Neutrophil (primary cell): Measurements from ENCODE around the gene MEF2B.

Experiments used
- H3K27ac ChIP-seq: fragments of 200-600 bp; sonication (generic); 2 replicates; pipeline ENCODE4 v1.5.1; 2016; ENCODE audit warnings: mild to moderate bottlenecking, moderate library complexity
- H3K27me3 ChIP-seq: fragments of 200-600 bp; sonication (generic); 2 replicates; pipeline ENCODE4 v1.6.0; 2016; ENCODE audit warnings: mild to moderate bottlenecking
- H3K36me3 ChIP-seq: fragments of 200-600 bp; sonication (generic); 2 replicates; pipeline ENCODE4 v1.5.1; 2017
- H3K4me1 ChIP-seq, 2 experiments: fragments of 200-600 bp in 1 of 2; sonication (generic) in 1 of 2; 1 replicate in 1 of 2; 2 replicates in 1 of 2; pipeline versions ENCODE4 v1.5.1 to v1.6.1; 2013 to 2016; ENCODE audit warnings: low read depth in 1 of 2, low read length in 1 of 2, mild to moderate bottlenecking in 1 of 2, moderate library complexity in 1 of 2; ENCODE audit not compliant: control insufficient read depth in 1 of 2, insufficient read depth in 1 of 2
- H3K4me3 ChIP-seq, 2 experiments: fragments of 200-600 bp in 1 of 2; sonication (generic) in 1 of 2; 1 replicate in 1 of 2; 2 replicates in 1 of 2; pipeline ENCODE4 v1.5.1; 2013 to 2016; ENCODE audit warnings: low read depth in 1 of 2, low read length in 1 of 2, mild to moderate bottlenecking in 1 of 2, moderate library complexity in 1 of 2
- H3K9me3 ChIP-seq: fragments of 200-600 bp; sonication (generic); 2 replicates; pipeline ENCODE4 v1.5.1; 2016
- TF ChIP-seq, protein P1 (sequence below): fragments of 200-600 bp; sonication (generic); IDR thresholded peaks from 2 replicates; pipeline ENCODE4 v1.5.1; 2016; ENCODE audit warnings: antibody characterized with exemption

Gene MEF2B

DNA sequence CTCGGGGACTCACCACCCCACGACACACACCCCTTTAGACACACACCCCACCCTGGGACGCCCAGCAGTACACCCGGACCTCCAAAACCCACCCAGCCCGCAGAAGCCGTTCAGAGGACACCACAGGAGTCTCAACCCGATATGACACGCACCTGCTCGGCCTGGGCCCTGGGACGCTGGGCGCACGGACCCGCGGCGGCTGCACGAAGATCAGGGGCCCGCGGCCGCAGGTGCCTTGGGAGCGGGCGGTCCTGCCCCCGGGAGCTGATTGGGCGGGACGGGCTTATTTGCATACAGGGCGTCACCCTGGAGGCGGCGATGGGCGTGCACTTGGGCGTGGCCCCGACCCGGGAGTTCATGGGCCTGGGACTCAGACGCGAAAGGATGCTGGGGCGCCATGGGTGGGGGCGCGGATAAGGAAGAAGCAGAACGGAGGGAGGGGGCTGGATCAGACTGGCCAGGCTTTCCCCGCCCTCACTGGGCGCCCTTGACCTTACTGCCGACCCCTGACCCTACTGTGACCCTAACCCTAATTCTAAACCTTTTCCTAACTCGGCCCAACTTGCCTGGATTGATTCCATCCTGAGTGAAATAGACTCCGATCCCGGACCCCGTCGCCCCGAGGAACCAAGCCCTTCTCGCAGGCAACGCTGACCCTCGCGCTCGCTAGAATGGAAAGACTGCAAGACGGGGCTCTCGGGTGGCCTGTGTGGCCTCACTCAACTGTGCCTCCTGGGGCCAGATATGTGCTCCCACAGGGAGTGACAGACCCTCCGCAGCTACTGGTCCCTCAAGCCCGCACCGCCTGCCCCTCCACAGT is at the start of gene MEF2B:
Gene MEF2B, minus strand, starts transcription at position 211 of the 820 bp plus-strand sequence. CDS start 19,528 bp downstream, outside the sequence.
- H3K27me3 ChIP-seq = no peaks in the 10 kb centered on the region
- H3K36me3 ChIP-seq = peaks cover 15% of the 10 kb centered on the region
- TF ChIP-seq, protein P1, sequence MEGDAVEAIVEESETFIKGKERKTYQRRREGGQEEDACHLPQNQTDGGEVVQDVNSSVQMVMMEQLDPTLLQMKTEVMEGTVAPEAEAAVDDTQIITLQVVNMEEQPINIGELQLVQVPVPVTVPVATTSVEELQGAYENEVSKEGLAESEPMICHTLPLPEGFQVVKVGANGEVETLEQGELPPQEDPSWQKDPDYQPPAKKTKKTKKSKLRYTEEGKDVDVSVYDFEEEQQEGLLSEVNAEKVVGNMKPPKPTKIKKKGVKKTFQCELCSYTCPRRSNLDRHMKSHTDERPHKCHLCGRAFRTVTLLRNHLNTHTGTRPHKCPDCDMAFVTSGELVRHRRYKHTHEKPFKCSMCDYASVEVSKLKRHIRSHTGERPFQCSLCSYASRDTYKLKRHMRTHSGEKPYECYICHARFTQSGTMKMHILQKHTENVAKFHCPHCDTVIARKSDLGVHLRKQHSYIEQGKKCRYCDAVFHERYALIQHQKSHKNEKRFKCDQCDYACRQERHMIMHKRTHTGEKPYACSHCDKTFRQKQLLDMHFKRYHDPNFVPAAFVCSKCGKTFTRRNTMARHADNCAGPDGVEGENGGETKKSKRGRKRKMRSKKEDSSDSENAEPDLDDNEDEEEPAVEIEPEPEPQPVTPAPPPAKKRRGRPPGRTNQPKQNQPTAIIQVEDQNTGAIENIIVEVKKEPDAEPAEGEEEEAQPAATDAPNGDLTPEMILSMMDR = no peak
- peaks cover 37 to 48% of the 10 kb centered on the region in 2 experiments for H3K4me1 ChIP-seq
- H3K9me3 ChIP-seq = no peaks in the 10 kb centered on the region
- H3K27ac ChIP-seq = peak within 1 kb of the TSS; percentile 48
- peak within 1 kb of the TSS; percentile 37 to 48 for H3K4me3 ChIP-seq

DNA sequence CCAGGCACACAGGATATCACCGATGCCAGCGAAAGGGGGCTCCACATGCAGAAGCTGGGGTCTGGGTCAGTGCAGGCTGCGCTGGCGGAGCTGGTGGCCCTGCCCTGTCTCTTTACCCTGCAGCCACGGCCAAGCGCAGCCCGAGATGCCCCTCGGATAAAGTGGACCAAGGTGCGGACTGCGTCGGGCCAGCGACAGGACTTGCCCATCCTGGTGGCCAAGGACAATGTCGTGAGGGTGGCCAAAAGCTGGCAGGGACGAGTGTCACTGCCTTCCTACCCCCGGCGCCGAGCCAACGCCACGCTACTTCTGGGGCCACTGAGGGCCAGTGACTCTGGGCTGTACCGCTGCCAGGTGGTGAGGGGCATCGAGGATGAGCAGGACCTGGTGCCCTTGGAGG is 48.8 kb upstream of the MEF2B start:
- Histone ChIP-seq H3K27me3 (peaks cover 85% of the 10 kb centered on the region), H3K4me1 (no peaks in the 10 kb centered on the region), H3K4me3 (no peak overlapping the region), H3K27ac (no peak overlapping the region), H3K9me3 (no peaks in the 10 kb centered on the region), H3K36me3 (no peaks in the 10 kb centered on the region)
- TF ChIP-seq, protein P1 = no peak

DNA sequence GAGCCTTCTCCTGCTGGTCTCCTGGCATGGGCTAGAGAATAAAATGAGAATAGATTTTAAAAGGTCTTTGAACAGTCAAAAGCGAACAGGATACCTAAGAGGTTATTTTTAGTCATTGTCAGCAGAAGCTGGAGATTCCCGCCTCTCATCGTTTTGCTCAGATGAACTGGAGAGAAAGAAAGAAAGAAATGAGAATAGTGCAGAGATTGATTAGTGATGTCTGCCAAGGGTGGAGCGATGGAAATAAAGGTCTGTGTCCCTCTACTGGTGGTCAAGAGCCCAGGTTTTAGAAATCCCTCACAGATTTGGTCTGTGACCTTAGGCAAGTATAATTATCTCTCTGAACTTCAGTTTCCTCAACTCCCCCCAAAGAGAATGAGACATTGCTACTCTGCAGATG is 47.0 kb upstream of the MEF2B start:
- no peak overlapping the region for H3K27ac ChIP-seq
- no peaks in the 10 kb centered on the region for H3K9me3 ChIP-seq
- no peak overlapping the region for H3K4me3 ChIP-seq
- H3K4me1 ChIP-seq = no peaks in the 10 kb centered on the region
- H3K36me3 ChIP-seq = no peaks in the 10 kb centered on the region
- TF ChIP-seq, protein P1 = no peak
- H3K27me3 ChIP-seq = peaks cover 87% of the 10 kb centered on the region

GRCh38 chr19:19215792-19216191 is 45.7 kb upstream of the MEF2B start:
- TF ChIP-seq, protein P1 = no peak
- H3K4me1 ChIP-seq = no peaks in the 10 kb centered on the region
- H3K27ac ChIP-seq = no peak overlapping the region
- no peak overlapping the region for H3K4me3 ChIP-seq
- H3K36me3 ChIP-seq = no peaks in the 10 kb centered on the region
- H3K9me3 ChIP-seq = no peaks in the 10 kb centered on the region
- H3K27me3 ChIP-seq = peaks cover 88% of the 10 kb centered on the region

- no peaks in the 10 kb centered on the region for H3K4me1 ChIP-seq
- H3K9me3 ChIP-seq = no peaks in the 10 kb centered on the region
- TF ChIP-seq, protein P1 = no peak
- no peaks in the 10 kb centered on the region for H3K36me3 ChIP-seq
- no peak overlapping the region for H3K27ac ChIP-seq
- no peak overlapping the region for H3K4me3 ChIP-seq
- peaks cover 93% of the 10 kb centered on the region for H3K27me3 ChIP-seq
Observed at GRCh38 chr19:19214892-19215291, 44.8 kb upstream of the MEF2B start.
